Ammon's horn (tissue), 1 donor: ENCODE data around the gene NEO1.

ENCODE experiments used
- DNase-seq: peaks from one replicate; pipeline ENCODE4 v3.0.0-alpha.2; 2016; ENCODE audit warnings: low spot score

NEO1 gene

DNA sequence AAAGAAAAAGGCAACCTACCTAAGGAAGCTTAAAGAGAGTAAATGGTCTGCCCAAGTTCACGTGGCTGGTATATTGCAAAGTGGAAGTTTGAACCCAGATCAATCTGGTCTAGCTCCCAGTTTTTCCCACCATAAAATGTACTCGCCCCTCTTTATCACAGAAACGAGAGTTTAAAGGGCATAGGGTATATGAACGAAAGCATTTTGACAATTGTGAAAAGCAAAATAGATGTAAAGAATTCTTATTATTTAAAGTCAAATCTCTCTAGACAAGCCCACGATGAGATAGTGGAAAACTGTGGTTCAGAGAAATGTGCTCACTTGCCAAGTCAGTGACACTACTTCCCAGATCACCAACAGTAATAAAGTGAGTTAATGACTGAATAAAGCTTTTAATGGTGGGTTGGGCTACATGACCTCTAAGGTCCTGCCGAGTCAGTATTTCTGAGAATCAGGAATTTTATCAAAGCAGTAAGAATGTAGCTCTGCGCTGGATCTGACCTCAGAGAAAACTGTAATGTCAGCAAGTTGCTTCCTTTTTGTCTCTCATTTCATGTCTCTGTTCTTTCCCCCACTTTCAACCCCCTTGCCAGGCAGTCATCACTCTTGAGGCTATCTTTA lies 23.3 kb upstream of the NEO1 start:
- DNase-seq, result no peak

DNA sequence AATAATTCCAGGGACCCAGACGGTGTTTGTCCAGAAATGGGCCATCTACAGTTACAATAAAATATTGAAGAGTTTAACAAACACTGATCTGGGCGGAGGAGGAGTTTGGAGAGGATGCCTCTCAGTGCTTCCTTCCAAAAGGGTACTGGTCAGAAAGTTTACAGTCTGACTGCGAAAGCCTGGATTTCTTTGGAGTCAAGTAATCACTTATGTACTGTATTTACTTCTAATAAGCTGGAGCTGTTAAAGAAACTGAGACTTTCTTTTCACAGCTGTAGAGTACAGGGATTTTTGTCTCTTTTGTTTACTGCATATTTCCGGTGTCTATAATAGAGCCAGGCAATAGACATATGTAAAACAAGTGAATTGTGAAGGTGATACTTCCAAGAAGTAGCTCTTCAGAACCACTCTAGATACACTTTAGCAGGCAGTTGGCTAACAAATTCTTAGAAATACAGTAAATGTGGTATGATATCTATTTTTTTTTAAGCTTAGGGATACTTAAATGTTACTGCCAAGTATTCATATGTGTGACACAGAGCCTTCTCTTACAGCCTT lies 22.1 kb upstream of the NEO1 start:
- no peak for DNase-seq

DNA sequence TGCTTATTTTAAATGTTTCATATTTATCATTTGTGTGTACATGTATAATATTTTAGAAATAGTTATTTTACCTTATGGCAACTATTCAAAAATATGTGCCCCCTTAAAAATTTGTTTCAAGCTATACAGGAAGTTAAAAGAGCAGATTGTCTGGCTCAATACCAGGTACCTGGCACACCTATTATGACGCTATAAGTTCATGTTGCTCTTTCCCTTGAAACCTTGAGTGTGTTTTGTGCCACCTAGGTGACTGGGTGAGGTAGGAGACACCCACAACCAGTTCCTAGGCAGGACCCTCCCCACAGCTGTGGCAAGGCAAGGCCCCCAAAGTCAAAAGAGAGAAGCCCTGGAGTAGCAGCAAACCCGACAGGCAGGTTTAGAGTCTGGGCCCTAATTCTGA lies 20.6 kb upstream of the NEO1 start:
- no peak for DNase-seq

DNA sequence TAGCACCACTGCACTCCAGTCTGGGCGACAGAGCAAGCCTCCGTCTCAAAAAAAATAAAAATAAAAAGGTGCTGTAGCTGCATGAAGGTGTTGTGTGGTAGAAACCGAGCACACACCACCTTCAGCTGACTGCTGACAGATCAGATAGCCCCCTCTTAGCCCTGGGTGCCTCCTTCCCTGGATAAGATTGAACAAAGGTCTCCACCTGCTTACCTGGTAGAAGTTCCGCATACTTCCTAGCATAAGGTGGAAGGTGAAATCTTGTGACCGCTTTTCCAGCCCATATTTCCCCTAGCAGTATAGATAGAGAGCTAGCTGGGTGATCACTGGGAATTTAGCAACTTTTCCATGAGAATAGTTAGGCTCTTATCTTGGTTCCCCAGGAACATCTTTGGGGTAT lies 18.7 kb upstream of the NEO1 start:
- no peak for DNase-seq

DNA sequence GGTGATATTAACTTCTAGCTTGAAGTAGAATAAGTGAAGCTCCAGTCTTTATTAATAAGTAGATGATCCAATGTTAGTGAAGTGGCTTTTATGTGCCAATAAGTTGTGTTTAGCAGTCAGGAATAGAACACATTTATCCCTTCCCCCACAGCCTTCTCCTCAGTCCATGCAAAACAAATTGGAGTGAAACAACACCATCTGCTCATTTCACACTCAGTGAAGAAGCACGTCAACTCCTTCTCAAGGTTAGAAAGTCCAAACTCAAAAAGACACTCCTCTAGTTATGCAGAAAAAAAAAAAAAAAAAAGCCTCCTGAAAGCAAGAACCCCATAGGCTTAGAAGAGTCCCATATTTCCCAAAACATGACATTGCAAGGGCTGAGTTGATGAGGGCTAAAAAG lies 18.0 kb upstream of the NEO1 start:
- DNase-seq, result no peak

DNA sequence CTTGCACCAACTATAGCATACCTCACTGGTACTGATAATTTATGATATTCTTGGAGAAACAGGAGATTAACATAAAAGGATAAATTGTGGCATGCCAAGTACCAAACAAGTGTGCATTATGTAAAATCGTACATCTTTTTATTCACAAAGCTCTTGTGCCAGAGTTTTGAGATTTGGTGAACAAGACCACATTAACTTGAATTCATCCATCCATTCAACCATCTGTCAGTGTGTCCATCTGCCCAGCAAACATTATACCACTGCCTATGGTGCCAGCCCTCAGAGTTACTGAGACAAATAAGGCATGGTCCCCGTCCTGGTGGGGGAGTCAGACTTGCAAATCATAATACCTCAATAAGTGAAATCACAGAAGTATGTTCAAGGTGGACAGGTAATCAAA lies 17.0 kb upstream of the NEO1 start:
- DNase-seq, result no peak

DNA sequence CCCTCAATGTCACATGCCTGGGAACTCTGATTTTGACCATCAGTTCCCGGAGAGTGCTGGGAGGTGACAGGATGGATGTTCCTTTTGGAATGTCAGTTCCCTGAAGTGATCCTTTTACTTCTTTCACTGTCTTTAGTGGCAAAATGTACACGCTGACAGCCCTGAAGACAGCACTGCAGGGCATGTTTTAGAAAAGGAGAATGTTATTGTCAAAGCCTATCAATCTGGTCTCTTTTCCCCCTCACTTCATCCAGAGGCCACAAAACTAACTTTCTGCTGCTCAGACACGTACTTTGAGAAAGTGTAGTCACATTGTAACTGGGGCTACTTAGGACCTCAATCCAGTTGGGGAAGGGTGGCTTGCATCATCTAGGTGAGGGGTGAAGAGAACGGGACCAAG lies 14.0 kb upstream of the NEO1 start:
- DNase-seq, result no peak

DNA sequence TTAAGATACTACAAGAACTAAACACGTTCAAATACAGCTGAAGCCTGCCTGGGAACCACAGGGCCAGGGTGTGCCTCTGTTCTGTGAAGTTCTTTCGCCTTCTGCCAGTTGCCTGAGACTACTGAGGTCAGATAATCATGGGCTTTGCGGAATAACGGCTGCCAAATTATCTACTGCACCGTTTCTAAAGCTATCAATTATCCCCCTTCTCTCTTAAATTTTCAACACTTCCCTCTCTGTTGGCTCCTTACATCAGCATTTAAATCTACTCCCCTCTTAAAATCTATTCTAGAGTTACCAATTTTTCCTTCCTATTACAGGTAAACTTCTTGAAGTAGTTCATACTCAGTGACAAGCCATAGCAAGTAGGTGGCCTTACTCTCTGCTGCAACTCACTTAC lies 6.2 kb upstream of the NEO1 start:
- DNase-seq, result no peak

DNA sequence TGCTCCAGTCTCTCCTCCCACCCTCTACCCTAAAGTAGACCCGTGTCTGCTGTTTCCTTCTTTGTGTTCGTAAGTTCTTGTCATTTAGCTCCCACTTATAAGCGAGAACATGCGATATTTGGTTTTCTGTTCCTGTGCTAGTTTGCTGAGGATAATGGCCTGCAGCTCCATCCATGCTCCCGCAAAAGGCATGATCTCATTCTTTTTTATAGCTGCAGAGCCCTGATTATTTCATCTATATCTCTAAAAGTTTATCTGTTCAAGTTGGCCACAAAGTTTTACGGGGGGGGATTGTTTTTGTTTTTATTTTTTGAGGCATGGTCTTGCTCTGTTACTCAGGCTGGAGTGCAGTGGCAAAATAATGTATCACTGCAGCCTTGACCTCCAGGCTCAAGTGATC lies 4.4 kb upstream of the NEO1 start:
- DNase-seq, result no peak

DNA sequence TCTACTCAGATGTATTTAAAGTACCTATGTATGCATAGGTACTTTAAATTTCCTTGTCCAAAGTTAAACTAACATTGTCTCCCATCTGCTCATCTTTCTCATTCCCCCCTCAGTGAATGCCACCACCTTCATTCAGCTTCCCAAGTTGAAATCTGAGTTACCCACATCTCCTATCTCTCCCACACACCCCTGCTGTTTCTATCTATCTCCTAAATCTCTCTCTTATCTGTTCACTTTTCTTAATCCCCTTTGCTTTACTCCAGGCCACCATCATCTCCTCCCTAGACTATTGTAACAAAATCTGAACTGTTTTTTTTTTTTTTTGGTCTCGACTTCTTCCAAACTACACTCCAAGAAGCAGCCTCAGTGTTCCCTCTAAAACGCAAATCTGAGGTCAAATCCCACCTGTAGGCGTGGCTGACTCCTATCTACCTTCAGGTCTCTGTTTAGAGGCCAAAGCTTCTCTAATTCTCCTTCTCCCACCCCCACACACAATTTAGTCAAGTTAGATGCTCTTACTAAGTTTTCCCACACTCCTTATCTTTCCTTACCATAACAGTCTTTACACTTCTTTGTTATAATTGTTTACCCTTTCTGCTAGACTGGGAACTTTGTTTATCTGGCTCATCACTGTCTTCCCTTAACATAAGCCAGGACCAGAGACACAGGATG lies 3.5 kb upstream of the NEO1 start:
- no peak for DNase-seq

DNA sequence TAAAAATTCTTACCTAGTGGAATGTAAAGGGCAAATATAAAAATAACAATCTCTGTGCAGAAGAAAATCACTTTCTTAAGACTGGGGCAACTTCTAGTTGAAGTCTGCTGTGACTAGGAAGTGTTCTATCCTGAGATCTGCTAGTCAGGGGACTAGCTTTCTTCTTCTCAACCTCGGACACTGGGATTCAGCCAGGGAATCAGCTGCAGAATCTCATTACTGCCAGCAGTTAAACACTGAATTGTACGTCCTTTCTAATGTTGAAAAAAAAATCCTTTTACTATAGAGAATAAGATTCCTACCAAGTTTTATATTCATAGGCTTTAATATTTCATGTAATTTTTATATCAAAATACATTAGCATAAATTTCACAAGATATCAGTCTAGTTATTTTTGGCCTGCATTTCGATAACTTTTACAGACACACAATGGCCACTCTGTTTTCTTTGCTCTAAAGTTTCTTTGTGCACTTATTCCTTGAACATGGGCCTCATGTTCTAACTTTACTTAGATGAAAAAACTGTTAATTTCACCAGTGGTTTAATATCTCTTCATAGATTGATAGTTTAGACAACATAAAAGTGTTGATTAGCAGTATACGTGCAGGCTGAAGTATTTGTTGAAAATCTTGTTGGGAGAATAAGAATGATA lies 2.6 kb upstream of the NEO1 start:
- peak; percentile 27 for DNase-seq

DNA sequence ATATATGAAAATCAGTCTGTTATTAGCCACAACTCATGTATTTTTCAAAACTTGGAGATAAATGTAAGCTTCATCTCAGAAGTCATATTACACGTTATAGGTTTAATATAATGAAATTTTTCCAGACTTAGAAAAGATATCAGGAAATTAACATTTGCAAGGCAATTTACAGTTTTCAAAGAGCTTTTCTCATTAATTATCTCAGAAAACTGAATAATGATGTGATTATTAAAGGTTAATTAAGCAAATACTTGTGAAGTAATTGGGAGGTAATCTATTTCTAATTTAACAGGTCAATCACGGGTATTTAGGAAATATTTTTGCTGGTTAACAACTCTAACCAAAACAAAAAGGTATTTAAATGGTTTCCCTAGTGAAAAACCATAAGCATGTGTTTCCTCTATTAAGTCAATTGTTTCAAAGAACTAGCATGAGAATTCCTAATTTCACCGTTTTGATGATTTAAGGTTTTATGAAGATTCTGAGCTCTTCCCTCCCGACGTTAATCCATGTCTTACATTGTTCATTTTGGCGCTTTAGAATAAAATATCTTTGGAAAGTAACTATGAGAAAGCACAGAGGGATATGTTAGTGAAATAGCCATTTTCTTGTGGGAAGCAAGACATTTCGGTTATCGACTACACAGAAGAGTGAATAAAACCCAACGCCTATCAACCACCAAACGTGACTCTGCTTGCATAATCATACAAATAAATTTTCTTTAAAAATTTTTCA lies 1.5 kb upstream of the NEO1 start:
- DNase-seq, result no peak

DNA sequence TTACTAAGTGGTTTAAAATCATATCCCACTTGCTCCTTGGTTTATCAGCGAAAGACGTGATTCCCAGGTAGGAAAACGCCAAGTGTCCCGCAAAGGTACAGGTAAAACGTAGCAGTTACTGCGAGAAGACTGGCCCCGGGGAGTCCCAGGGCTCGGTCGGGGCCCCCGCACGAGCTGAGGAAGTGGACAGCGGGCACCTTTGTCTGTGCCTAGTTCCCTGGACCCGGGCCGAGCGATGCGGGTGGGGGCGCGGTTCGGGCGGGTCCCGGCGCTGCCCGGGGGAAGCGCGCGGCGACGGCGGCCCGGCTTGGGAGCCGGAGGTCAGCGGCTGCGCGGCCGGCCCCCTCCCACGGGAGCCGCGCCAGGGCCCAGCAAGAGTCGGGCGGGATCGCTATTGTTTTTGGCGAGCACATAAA lies 864 bp upstream of the NEO1 start:
- DNase-seq, result peak; percentile 47

DNA sequence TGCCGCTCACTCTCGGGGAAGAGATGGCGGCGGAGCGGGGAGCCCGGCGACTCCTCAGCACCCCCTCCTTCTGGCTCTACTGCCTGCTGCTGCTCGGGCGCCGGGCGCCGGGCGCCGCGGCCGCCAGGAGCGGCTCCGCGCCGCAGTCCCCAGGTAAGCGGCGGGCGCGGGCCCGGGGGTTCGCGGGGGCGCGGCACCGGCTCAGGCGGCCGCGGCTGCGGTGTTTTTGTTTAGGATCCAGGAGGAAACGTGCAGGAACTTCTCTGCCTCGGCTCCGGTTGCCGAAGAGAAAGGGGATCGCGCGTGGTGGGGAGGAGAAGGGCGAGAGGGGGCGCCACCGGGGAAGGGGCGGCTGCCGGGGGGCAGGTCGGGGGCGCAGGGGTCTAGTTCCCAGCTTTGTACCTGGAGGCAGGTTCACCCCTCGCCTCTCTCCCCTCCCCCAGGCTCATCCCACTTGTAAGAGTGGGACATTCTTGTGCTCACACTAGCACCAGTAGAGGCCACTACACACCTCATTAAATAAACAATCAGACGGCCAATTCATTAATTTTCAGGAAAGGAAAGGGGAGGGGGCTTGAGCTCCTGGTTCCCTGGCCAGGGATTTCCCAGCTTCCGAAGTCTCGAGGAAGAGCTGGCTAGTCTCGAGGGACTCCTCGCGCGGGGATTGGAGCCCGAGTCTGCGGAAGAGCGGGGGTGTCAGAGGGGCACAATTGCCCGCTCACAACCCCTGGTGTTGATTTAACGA lies 562 bp downstream of the NEO1 start:
- peak; percentile 83 for DNase-seq

DNA sequence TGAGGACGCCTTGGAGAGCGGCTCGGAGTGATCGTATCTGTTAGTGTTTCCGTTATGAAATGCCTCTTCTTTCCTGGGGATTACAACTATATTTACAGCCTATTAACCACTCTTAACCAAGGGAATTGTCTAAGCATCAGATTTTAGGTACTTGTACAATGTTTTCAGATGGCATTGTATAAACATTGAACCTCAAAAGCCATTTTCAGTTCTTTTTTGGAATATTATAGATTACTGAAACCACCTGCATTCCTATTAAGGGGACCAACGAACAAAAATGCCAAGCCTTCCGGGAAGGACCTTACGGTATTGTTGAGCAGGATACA lies 1.1 kb downstream of the NEO1 start:
- DNase-seq, result no peak

DNA sequence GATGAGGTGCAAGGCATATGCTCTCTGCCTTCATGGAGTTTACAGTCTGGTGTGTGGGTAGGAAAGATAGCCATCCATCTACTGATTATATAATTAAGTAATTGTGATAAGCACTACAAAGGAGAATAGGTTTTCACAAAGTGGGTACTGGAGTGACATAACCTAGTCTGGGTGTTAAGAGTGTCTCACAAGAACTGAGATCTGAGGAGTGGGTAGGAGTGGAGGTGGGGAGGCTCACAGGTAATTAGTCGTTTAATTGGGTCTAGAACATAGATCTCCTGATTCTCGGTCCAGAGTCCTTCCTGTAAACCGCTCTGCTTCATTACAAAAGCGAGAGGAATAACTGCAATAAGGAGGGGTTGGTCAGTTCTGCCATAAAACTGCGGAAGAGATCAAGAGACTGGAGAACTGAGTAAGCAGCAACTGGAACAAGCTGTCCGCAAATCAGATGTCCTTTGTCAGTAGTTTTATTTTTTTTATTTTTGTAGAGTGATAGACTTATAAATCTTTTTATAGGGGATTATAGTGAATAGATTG lies 2.2 kb downstream of the NEO1 start:
- no peak for DNase-seq

DNA sequence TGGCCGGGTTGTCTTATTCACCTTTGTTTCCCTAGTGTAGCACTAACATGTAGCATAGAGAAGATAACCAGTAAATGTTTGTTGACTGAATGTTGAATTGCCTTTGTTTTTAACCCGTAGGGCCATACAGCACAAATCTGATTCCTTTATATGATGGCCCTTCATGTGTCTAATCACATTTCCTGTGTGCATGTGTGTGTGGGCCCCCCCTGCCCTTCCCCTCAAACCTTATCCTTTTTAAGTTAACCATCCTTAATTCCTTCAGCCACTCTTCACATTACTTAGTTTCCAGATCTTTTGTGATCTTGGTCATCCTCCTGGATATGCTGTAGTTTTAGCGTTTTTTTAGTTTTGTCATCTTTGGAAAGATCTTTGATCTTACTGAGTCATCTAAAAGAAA lies 4.2 kb downstream of the NEO1 start:
- DNase-seq, result no peak

DNA sequence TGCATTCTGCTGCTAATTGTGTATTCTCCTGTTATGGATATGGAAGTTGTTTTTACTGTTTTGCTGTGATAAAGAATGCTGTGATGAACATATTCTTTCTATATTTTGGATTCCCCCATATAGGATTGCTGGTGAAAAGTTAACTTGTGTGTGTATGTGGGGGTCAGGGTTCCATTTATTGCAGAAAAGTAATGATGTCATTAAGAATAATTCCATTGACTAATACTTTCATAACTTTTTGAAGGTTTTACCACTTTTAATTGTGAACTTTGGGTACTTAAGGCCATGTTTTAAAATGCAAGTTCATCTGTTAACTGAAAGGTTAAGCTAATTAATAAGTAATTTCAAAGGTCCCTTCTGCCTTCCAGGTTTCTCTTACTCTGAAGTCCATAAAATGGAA lies 6.2 kb downstream of the NEO1 start:
- DNase-seq, result no peak

DNA sequence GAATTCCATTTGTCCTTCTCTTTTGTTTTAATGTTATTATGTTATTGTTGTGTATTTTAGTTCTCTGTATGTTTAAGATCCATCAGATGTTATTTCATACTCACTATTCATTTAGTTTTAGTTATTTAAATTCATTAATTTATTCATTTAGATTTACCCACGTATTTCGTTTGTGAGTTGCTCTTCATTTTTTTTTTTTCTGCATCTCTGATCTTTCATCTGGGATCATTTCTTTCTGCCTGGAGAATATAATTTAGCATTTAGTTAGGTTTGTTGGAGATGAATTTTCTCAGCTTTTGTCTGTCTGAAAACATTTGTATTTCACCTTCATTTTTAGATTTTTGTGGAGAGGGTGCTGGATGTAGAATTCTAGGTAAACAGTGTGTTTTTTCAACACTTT lies 12.9 kb downstream of the NEO1 start:
- no peak for DNase-seq

DNA sequence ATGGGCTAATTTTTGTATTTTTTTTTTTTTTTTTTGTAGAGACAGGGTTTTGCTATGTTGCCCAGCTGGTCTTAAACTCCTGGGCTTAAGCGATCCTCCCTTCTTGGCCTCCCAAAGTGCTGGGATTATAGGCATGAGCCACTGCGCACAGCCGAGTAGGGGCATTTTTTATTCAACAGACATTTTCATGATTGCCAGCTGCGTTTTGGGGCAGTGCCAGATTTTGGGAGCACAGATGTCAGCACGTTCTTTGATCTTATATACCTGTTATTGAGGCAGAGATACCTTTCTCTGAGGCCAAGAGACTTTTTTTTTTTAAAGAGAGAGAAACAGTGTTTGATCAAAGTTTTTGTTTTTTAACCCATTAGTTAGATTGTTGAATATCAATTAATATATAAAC lies 16.8 kb downstream of the NEO1 start:
- DNase-seq, result no peak

DNA sequence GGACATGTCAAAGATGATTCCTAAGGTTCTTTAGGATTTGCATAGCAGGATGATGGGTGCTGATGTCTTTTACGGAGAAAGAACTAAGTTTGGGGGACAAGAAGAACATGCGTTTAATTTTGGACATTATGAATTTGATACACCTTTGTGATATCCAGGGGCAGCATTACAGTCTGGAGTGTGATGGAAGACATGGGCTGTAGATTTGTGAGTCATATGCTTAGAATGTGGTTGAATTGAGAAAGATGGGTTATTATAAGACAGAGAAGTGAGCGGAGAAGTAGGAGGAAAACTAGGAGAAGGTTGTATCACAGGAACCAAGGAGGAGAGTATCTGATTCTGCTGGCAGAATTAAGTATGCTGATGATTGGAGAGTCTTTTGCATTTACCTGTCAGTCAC lies 20.6 kb downstream of the NEO1 start:
- no peak for DNase-seq

DNA sequence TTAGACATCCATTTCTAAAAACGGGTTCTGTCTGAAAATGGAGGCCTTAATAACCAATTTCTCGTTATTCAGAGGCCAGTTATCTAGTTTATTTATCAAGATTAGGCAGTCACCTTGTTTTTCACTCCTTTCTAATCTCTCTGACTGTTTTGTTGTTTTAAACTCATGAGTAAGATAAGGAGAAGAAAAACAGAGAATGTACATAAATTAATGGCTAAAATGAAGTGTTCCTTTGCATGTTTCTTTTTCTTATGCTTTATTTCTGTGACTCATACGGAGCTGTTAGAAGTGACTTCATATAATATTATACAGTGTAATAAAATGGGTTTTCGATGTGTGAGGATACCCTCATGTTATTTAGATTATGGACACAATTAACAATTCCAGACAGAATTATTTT lies 22.0 kb downstream of the NEO1 start:
- no peak for DNase-seq
